Uterus (tissue), 2 donors: Measurements from ENCODE around the gene SLC25A12.

ENCODE experiments used
- CTCF ChIP-seq, 4 experiments: fragments of 200-600 bp in 2 of 4; fragments of 450-650 bp in 2 of 4; sonication (generic) in 2 of 4; IDR thresholded peaks; one replicate each; pipeline ENCODE4 v1.5.1; 2016 to 2019; ENCODE audit warnings: antibody characterized with exemption in 4 of 4, mild to moderate bottlenecking in 2 of 4, moderate library complexity in 1 of 4
- POLR2A ChIP-seq, 2 donors: fragments of 450-650 bp; IDR thresholded peaks; one replicate each; pipeline ENCODE4 v1.6.1; 2016; ENCODE audit warnings: antibody characterized with exemption in 2 of 2, mild to moderate bottlenecking in 1 of 2, moderate library complexity in 1 of 2

DNA sequence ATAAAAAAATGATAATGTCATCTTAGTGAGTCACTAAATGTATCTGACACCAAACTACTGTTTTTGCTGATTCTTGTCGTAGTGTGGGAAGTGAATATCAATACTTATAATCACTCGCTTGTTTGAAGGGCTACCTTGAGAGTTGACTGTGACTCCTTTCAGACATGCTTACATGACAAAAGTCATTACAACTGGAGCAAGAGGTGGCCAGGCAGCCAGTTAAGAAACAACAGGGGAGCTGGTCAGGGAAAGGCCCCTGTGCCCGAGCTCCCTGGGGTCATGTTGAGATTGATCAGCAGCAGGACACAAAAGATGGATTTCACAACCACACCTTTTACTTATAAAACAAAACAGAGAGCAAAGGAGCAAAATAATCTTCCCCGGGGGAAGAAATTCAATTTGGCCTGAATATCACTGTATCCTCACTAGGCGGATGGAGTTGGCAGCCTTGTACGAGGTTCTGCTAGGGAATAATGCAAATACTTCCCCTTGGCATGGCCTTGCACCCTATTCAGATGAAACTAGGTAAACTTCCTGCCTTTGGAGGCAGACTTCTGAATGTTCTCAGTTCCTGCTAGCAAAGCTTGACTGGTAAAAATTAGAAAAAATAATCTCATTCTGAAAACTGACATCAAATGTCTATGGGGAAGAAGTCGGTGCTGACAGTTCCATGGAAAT lies 105.6 kb downstream of the SLC25A12 start:
- no peak for TF ChIP-seq CTCF (IDR thresholded peaks at IDR 0.05)
- no peak for TF ChIP-seq POLR2A (IDR thresholded peaks at IDR 0.05)
